ENCODE data around the gene GGN. TPM values are rescaled to one million over a fixed set of nuclear protein-coding genes. Genes with fewer than 3 reads are reported as not detected.

GGN gene
- polyA plus RNA-seq, 1 of the 3 experiments (the other 2 are of a cell fraction), result 0.48 TPM

- no peaks in the 10 kb centered on the region for H4K20me1 ChIP-seq (ENCODE audit: insufficient read depth)
- no peaks in the 10 kb centered on the region for H3F3A ChIP-seq (replicated peaks; ENCODE audit: insufficient read depth)
- no peaks in the 10 kb centered on the region for H3K9me2 ChIP-seq
- TF ChIP-seq GABPA (IDR thresholded peaks at IDR 0.05; ENCODE audit: low read depth), result no peak
- TF ChIP-seq TAF1 (IDR thresholded peaks at IDR 0.05; ENCODE audit: borderline replicate concordance, low read depth, low read length), result no peak
- no peak for TF ChIP-seq GATA2 (CRISPR knock-in tag; IDR thresholded peaks at IDR 0.05)
- no peak for TF ChIP-seq CHD2 (IDR thresholded peaks at IDR 0.05; ENCODE audit: low read length, partially characterized antibody)
- TF ChIP-seq MAX (IDR thresholded peaks at IDR 0.05; ENCODE audit: low read depth), result no peak
- no peak for TF ChIP-seq NRF1 (IDR thresholded peaks at IDR 0.05; ENCODE audit: low read depth, low read length)
- TF ChIP-seq RFX5 (IDR thresholded peaks at IDR 0.05; ENCODE audit: low read length), result no peak
- TF ChIP-seq TCF12 (IDR thresholded peaks at IDR 0.05), result no peak
- TF ChIP-seq PBX3 (IDR thresholded peaks at IDR 0.05), result no peak
- no peak for TF ChIP-seq ELF1 (IDR thresholded peaks at IDR 0.05)
- TF ChIP-seq RCOR1 (IDR thresholded peaks at IDR 0.05; ENCODE audit: low read length), result no peak
- no peak for TF ChIP-seq EP300 (IDR thresholded peaks at IDR 0.05; ENCODE audit: borderline replicate concordance in 1 of 2, low read depth in 1 of 2, low read length in 1 of 2)
- H3K4me1 ChIP-seq (ENCODE audit: control insufficient read depth in 1 of 2, insufficient read depth in 2 of 2, low read depth in 1 of 2, low read length in 1 of 2), result no peaks in the 10 kb centered on the region
- no peak within 1 kb of the TSS for H3K4me2 ChIP-seq
- H3K27me3 ChIP-seq (ENCODE audit: insufficient read depth), result peaks cover 4% of the 10 kb centered on the region; the same call in 1 of the 2 replicates
- H3K79me2 ChIP-seq (ENCODE audit: insufficient read depth), result no peaks in the 10 kb centered on the region
- H3K36me3 ChIP-seq (replicated peaks in 1 of 2; ENCODE audit: control insufficient read depth in 1 of 2, insufficient read depth in 2 of 2, low read length in 1 of 2), result no peaks in the 10 kb centered on the region
- H3K9ac ChIP-seq, result no peak within 1 kb of the TSS
- H2AFZ ChIP-seq (ENCODE audit: low read depth), result no peak within 1 kb of the TSS
- DNase-seq, result no peak
- ChIA-PET POLR2A (interaction anchor here (0.6 kb wide), 1 partner anchor 10 kb away, joined by 3 read pairs; no protein-coding TSS in a partner anchor), CTCF (interaction anchor here (3.5 kb wide), 1 partner anchor 23 kb away, joined by 9 read pairs; the partner anchor contains the start of gene FAM98C)
- 71% methylated on average over 11 of the region's 20 CpGs for WGBS (ENCODE audit: low lambda C conversion rate)
- H3K4me3 ChIP-seq (ENCODE audit: low read depth in 2 of 2, low read length in 1 of 2), result no peak within 1 kb of the TSS
- no peak within 1 kb of the TSS for H3K27ac ChIP-seq (ENCODE audit: low read depth in 2 of 2, low read length in 1 of 2)
- H3K9me3 ChIP-seq, result no peaks in the 10 kb centered on the region
Measured at GRCh38 chr19:38425810-38426466, 38.1 kb upstream of the GGN start, which contains the start of gene RASGRP4. Gene RASGRP4, minus strand, starts transcription at chr19:38426219. Its CDS starts 128 bp downstream, at chr19:38426091.

GRCh38 chr19:38425222-38425809, 37.5 kb upstream of the GGN start:
- TF ChIP-seq PBX3 (IDR thresholded peaks at IDR 0.05) (no peak), CHD2 (IDR thresholded peaks at IDR 0.05; ENCODE audit: low read length, partially characterized antibody) (no peak), USF1 (IDR thresholded peaks at IDR 0.05; ENCODE audit: borderline replicate concordance, low read depth) (no peak), EZH2phosphoT487 (IDR thresholded peaks at IDR 0.05; ENCODE audit: borderline replicate concordance, low read depth) (no peak), CTCF (IDR thresholded peaks at IDR 0.05) (no peak), EP300 (IDR thresholded peaks at IDR 0.05; ENCODE audit: borderline replicate concordance in 1 of 2, low read depth in 1 of 2, low read length in 1 of 2) (no peak), GATA2 (CRISPR knock-in tag; IDR thresholded peaks at IDR 0.05) (no peak), NRF1 (IDR thresholded peaks at IDR 0.05; ENCODE audit: low read depth, low read length) (no peak), RFX5 (IDR thresholded peaks at IDR 0.05; ENCODE audit: low read length) (no peak), TCF12 (IDR thresholded peaks at IDR 0.05) (no peak), MAX (IDR thresholded peaks at IDR 0.05; ENCODE audit: low read depth) (no peak), JUND (IDR thresholded peaks at IDR 0.05) (no peak), MEF2A (IDR thresholded peaks at IDR 0.05; ENCODE audit: borderline replicate concordance, low read depth) (no peak), FOSL2 (IDR thresholded peaks at IDR 0.05; ENCODE audit: borderline replicate concordance, low read depth) (no peak), RAD21 (IDR thresholded peaks at IDR 0.05; ENCODE audit: low read length) (no peak), GABPA (IDR thresholded peaks at IDR 0.05; ENCODE audit: low read depth) (no peak)
- POLR2A ChIA-PET, result no interaction called here
- 49% methylated on average over 3 of the region's 7 CpGs for WGBS (ENCODE audit: low lambda C conversion rate)

More at GRCh38 chr19:38425222-38425809, 37.5 kb upstream of the GGN start:
- Histone ChIP-seq H3K27me3 (ENCODE audit: insufficient read depth) (0 out of 2 replicates have a peak, but pooled peaks cover 4% of the 10 kb centered on the region), H2AFZ (ENCODE audit: low read depth) (no peak overlapping the region), H3K79me2 (ENCODE audit: insufficient read depth) (no peaks in the 10 kb centered on the region), H4K20me1 (ENCODE audit: insufficient read depth) (no peaks in the 10 kb centered on the region), H3K4me3 (ENCODE audit: low read depth in 2 of 2, low read length in 1 of 2) (no peak overlapping the region), H3K9me3 (no peaks in the 10 kb centered on the region), H3F3A (replicated peaks; ENCODE audit: insufficient read depth) (no peaks in the 10 kb centered on the region), H3K36me3 (replicated peaks in 1 of 2; ENCODE audit: control insufficient read depth in 1 of 2, insufficient read depth in 2 of 2, low read length in 1 of 2) (no peaks in the 10 kb centered on the region), H3K9ac (no peak overlapping the region), H3K9me2 (no peaks in the 10 kb centered on the region), H3K4me1 (ENCODE audit: control insufficient read depth in 1 of 2, insufficient read depth in 2 of 2, low read depth in 1 of 2, low read length in 1 of 2) (no peaks in the 10 kb centered on the region), H3K4me2 (no peak overlapping the region), H3K27ac (ENCODE audit: low read depth in 2 of 2, low read length in 1 of 2) (no peak overlapping the region)
- CTCF ChIA-PET, result interaction anchor here (3.5 kb wide), 1 partner anchor 22 kb away, joined by 9 read pairs; the partner anchor contains the start of gene FAM98C
- no peak for DNase-seq

All from SK-N-SH (cell line).